B cell (primary cell): ENCODE measurements around the gene PLG. TPM values are rescaled to one million over a fixed set of nuclear protein-coding genes. Genes with fewer than 3 reads are reported as not detected.
"Not testable (repeated sequence)": the region's sequence is repeated elsewhere in the genome, so short reads cannot be mapped to it uniquely, and the experiment has no call there.

Experiments
- ATAC-seq: fragments of 200-7000 bp; cut with Tn5 transposase; one replicate; pipeline ENCODE4 v1.10.0; 2021; ENCODE audit warnings: low read depth, mild to moderate bottlenecking, moderate number of reproducible peaks, moderate library complexity
- CTCF ChIA-PET: fragments of 350-600 bp; sonication (Branson Sonifier 250); formaldehyde crosslinking; loops from one replicate; lab custom pipeline; 2021; ENCODE audit warnings: antibody characterized with exemption, inconsistent platforms; lab: Charles Lee
- POLR2A ChIA-PET: fragments of 350-600 bp; sonication (Branson Sonifier 250); formaldehyde crosslinking; loops from one replicate; lab custom pipeline; 2021; ENCODE audit warnings: antibody characterized with exemption; lab: Charles Lee
- DNase-seq: peaks from one replicate; pipeline ENCODE4 v3.0.0; 2013
- H2AFZ ChIP-seq: 2 replicates; pipeline ENCODE4 v1.6.1; 2012; ENCODE audit warnings: mild to moderate bottlenecking, low read depth, low read length; ENCODE audit not compliant: insufficient read depth, poor library complexity, severe bottlenecking
- H3K27ac ChIP-seq, 2 donors: 1 replicate in 1 of 2; 2 replicates in 1 of 2; pipeline ENCODE4 v1.5.1; 2012 to 2013; ENCODE audit warnings: low read length in 2 of 2, mild to moderate bottlenecking in 2 of 2, moderate library complexity in 1 of 2
- H3K27me3 ChIP-seq, 4 experiments: fragments of 200-600 bp in 1 of 4; sonication (generic) in 1 of 4; replicated peaks in 1 of 4; 1 replicate in 2 of 4; 2 replicates in 2 of 4; pipeline versions ENCODE4 v1.6.1 to v1.7.0; 2013 to 2016; ENCODE audit warnings: low read length in 3 of 4, mild to moderate bottlenecking in 2 of 4, mixed read lengths in 1 of 4, moderate library complexity in 1 of 4; ENCODE audit not compliant: insufficient read depth in 4 of 4, control insufficient read depth in 3 of 4; ENCODE audit errors: control extremely low read depth in 1 of 4
- H3K36me3 ChIP-seq, 2 experiments: replicated peaks in 1 of 2; 1 replicate in 1 of 2; 2 replicates in 1 of 2; pipeline versions ENCODE4 v1.6.1 to v1.7.1; 2013; ENCODE audit warnings: low read length in 1 of 2; ENCODE audit not compliant: insufficient read depth in 2 of 2, control insufficient read depth in 1 of 2; ENCODE audit errors: control extremely low read depth in 1 of 2, extremely low read depth in 1 of 2
- H3K4me1 ChIP-seq, 2 donors: fragments of 200-600 bp in 1 of 2; sonication (generic) in 1 of 2; 1 replicate in 1 of 2; 2 replicates in 1 of 2; pipeline versions ENCODE4 v1.5.1 to v1.6.1; 2013 to 2017; ENCODE audit warnings: low read length in 2 of 2; ENCODE audit not compliant: control insufficient read depth in 2 of 2, insufficient read depth in 2 of 2
- H3K4me2 ChIP-seq: replicated peaks from 2 replicates; pipeline ENCODE3; 2012; ENCODE audit warnings: mild to moderate bottlenecking, low read depth, low read length; ENCODE audit not compliant: poor library complexity, severe bottlenecking
- H3K4me3 ChIP-seq, 5 experiments: fragments of 200-600 bp in 1 of 5; sonication (generic) in 1 of 5; 1 replicate in 3 of 5; 2 replicates in 2 of 5; pipeline versions ENCODE4 v1.5.1 to v1.7.0; 2011 to 2016; ENCODE audit warnings: low read length in 4 of 5, mild to moderate bottlenecking in 4 of 5, low read depth in 2 of 5, control low read depth in 1 of 5, moderate library complexity in 1 of 5; ENCODE audit not compliant: insufficient read depth in 1 of 5; ENCODE audit errors: control extremely low read depth in 1 of 5, extremely low read depth in 1 of 5
- H3K79me2 ChIP-seq: fragments of 200-600 bp; sonication (generic); one replicate; pipeline ENCODE4 v1.6.0; 2016; ENCODE audit warnings: low read length; ENCODE audit not compliant: control insufficient read depth, insufficient read depth
- H3K9ac ChIP-seq: fragments of 200-600 bp; sonication (generic); 2 replicates; pipeline ENCODE4 v1.6.1; 2017; ENCODE audit warnings: mild to moderate bottlenecking, low read length, moderate library complexity
- H3K9me3 ChIP-seq, 3 donors: one replicate each; pipeline versions ENCODE4 v1.6.1 to v1.7.1; 2013; ENCODE audit warnings: low read length in 2 of 3; ENCODE audit not compliant: control insufficient read depth in 2 of 3, insufficient read depth in 1 of 3; ENCODE audit errors: control extremely low read depth in 1 of 3
- H4K20me1 ChIP-seq: 2 replicates; pipeline ENCODE4 v1.6.0; 2012; ENCODE audit warnings: mild to moderate bottlenecking, low read length; ENCODE audit not compliant: insufficient read depth, control insufficient read depth, poor library complexity, severe bottlenecking
- H3K27ac Mint-ChIP-seq: one replicate; pipeline ENCODE4 v1.8.0; 2021; ENCODE audit warnings: mixed read lengths
- H3K27me3 Mint-ChIP-seq: one replicate; pipeline ENCODE4 v1.8.0; 2021; ENCODE audit warnings: mixed read lengths
- H3K4me1 Mint-ChIP-seq: one replicate; pipeline ENCODE4 v1.8.0; 2021; ENCODE audit warnings: mixed read lengths
- H3K4me3 Mint-ChIP-seq: one replicate; pipeline ENCODE4 v1.8.0; 2021; ENCODE audit warnings: mixed read lengths
- H3K9me3 Mint-ChIP-seq: one replicate; pipeline ENCODE4 v1.8.0; 2022; ENCODE audit warnings: mixed read lengths; ENCODE audit not compliant: insufficient read depth
- CTCF ChIP-seq: fragments of 200-600 bp; IDR thresholded peaks from one replicate; pipeline ENCODE4 v1.8.0; 2022; ENCODE audit warnings: antibody characterized with exemption, mild to moderate bottlenecking
- EZH2 ChIP-seq: IDR thresholded peaks from 2 replicates; pipeline ENCODE4 v1.6.1; 2012; ENCODE audit warnings: borderline replicate concordance, low read depth, mild to moderate bottlenecking, moderate library complexity, low read length; ENCODE audit not compliant: insufficient read depth, poor library complexity, severe bottlenecking
- WGBS: methylation state at CpG from one replicate; pipeline ENCODE4 v1.1.5; 2013; ENCODE audit warnings: missing lambda C conversion rate; ENCODE audit not compliant: insufficient coverage; 5-methylcytosine and 5-hydroxymethylcytosine counted together
- intact Hi-C: fragments of 100-400 bp; cut with micrococcal nuclease; formaldehyde crosslinking; loops from one replicate; pipeline ENCODE4 v1.10.0; 2022
- polyA plus RNA-seq: library from polyadenylated mRNA; depleted of rRNA; stranded (reverse); fragments of >200 nt; gene quantifications from 2 replicates; pipeline ENCODE4 v1.2.3, GENCODE V29; 2012
- total RNA-seq, 2 donors: library from RNA; stranded (reverse); fragments of 120-200 nt in 1 of 2; gene quantifications; 1 replicate in 1 of 2; 2 replicates in 1 of 2; pipeline versions ENCODE4 v1.2.3 to v1.2.4, GENCODE V29; 2013 to 2022

The PLG gene
- total and polyA plus RNA-seq, 2 donors (not counting 1 experiment from before 2014, with no cell fraction given), result 0.32 TPM; not detected in 1

- ChIA-PET CTCF (interaction anchor here (0.7 kb wide), 1 partner anchor 9 kb away, joined by 3 read pairs; no protein-coding TSS in a partner anchor), POLR2A (interaction anchor here (0.7 kb wide), 1 partner anchor 210 kb away, joined by 4 read pairs; no protein-coding TSS in a partner anchor)
- no peak overlapping the region for H3K4me3 ChIP-seq
- no peak overlapping the region for H2AFZ ChIP-seq
- no peaks in the 10 kb centered on the region for H3K27me3 ChIP-seq
- no peaks in the 10 kb centered on the region for H3K9me3 Mint-ChIP-seq
- TF ChIP-seq CTCF, result no peak
- TF ChIP-seq EZH2, result no peak
- no peak overlapping the region for H3K4me2 ChIP-seq
- H3K36me3 ChIP-seq, result no peaks in the 10 kb centered on the region
- no peaks in the 10 kb centered on the region for H3K79me2 ChIP-seq
- H3K27ac Mint-ChIP-seq, result no peak overlapping the region
- intact Hi-C loops, result no loop called here
- ATAC-seq, result no peak
- WGBS, result 73% methylated on average over 3 of the region's 6 CpGs
- H3K4me3 Mint-ChIP-seq, result no peak overlapping the region
- H3K9me3 ChIP-seq, result no peaks in the 10 kb centered on the region
- DNase-seq, result no peak
- peaks cover 5% of the 10 kb centered on the region for H3K27me3 Mint-ChIP-seq
- no peak overlapping the region for H3K27ac ChIP-seq
- no peak overlapping the region for H3K9ac ChIP-seq
- H3K4me1 Mint-ChIP-seq, result peaks cover 6% of the 10 kb centered on the region
- H3K4me1 ChIP-seq, result no peaks in the 10 kb centered on the region
- no peaks in the 10 kb centered on the region for H4K20me1 ChIP-seq
Measured at GRCh38 chr6:160775792-160776580, 73.9 kb downstream of the PLG start.

GRCh38 chr6:160779095-160779494, 77.1 kb downstream of the PLG start:
- WGBS, result 100% methylated on average over 3 of the region's 6 CpGs

GRCh38 chr6:160780656-160781055, 78.6 kb downstream of the PLG start:
- CTCF ChIA-PET, H3K9me3 Mint-ChIP-seq, H4K20me1 ChIP-seq, ATAC-seq, H3K9me3 ChIP-seq, H3K27ac Mint-ChIP-seq, H3K4me3 Mint-ChIP-seq, intact Hi-C loops, H3K36me3 ChIP-seq, H2AFZ ChIP-seq, H3K4me1 ChIP-seq, H3K79me2 ChIP-seq, H3K4me2 ChIP-seq, H3K27me3 Mint-ChIP-seq, H3K27me3 ChIP-seq, POLR2A ChIA-PET, DNase-seq, H3K27ac ChIP-seq, H3K4me1 Mint-ChIP-seq, H3K9ac ChIP-seq, H3K4me3 ChIP-seq: not testable (repeated sequence)
- 96% methylated on average over 2 of the region's 3 CpGs for WGBS

More at GRCh38 chr6:160779095-160779494, 77.1 kb downstream of the PLG start:
- H3K4me1 ChIP-seq, H3K4me3 Mint-ChIP-seq, H3K9me3 ChIP-seq, H2AFZ ChIP-seq, H4K20me1 ChIP-seq, DNase-seq, H3K4me2 ChIP-seq, H3K36me3 ChIP-seq, H3K9me3 Mint-ChIP-seq, H3K27ac Mint-ChIP-seq, H3K4me3 ChIP-seq, H3K27me3 Mint-ChIP-seq, intact Hi-C loops, H3K9ac ChIP-seq, ATAC-seq, H3K27ac ChIP-seq, H3K79me2 ChIP-seq, H3K27me3 ChIP-seq, CTCF ChIA-PET, POLR2A ChIA-PET: not testable (repeated sequence)
- H3K4me1 Mint-ChIP-seq, result peaks cover 12% of the 10 kb centered on the region
